HEK293 (cell line): ENCODE data around the gene RPL36.

Source experiments
- ATF2 ChIP-seq: fragments of 450-650 bp; formaldehyde crosslinking; IDR thresholded peaks from 2 replicates; pipeline ENCODE4 v1.5.1; 2016; ENCODE audit warnings: missing biosample characterization, missing genetic modification characterization, low read depth
- GFI1B ChIP-seq: fragments of 450-650 bp; formaldehyde crosslinking; IDR thresholded peaks from 2 replicates; pipeline ENCODE4 v1.5.1; 2016; ENCODE audit warnings: missing biosample characterization, missing genetic modification characterization
- HIC1 ChIP-seq: fragments of 450-650 bp; formaldehyde crosslinking; IDR thresholded peaks from 2 replicates; pipeline ENCODE4 v1.5.1; 2016; ENCODE audit warnings: missing biosample characterization, missing genetic modification characterization
- KLF9 ChIP-seq: fragments of 450-650 bp; formaldehyde crosslinking; IDR thresholded peaks from 2 replicates; pipeline ENCODE4 v1.5.1; 2016; ENCODE audit warnings: missing biosample characterization, missing genetic modification characterization, low read depth
- RBAK ChIP-seq: fragments of 450-650 bp; formaldehyde crosslinking; IDR thresholded peaks from 2 replicates; pipeline ENCODE4 v1.5.1; 2016; ENCODE audit warnings: missing biosample characterization, missing genetic modification characterization
- REPIN1 ChIP-seq: fragments of 450-650 bp; formaldehyde crosslinking; IDR thresholded peaks from 2 replicates; pipeline ENCODE4 v1.5.1; 2017; ENCODE audit warnings: missing biosample characterization, missing genetic modification characterization, low read depth
- SALL2 ChIP-seq: fragments of 450-650 bp; formaldehyde crosslinking; IDR thresholded peaks from 2 replicates; pipeline ENCODE4 v1.5.0; 2017; ENCODE audit warnings: missing biosample characterization, mild to moderate bottlenecking, missing genetic modification characterization, borderline replicate concordance
- SCRT1 ChIP-seq: fragments of 450-650 bp; formaldehyde crosslinking; IDR thresholded peaks from 2 replicates; pipeline ENCODE4 v1.5.1; 2016; ENCODE audit warnings: missing biosample characterization, missing genetic modification characterization, borderline replicate concordance
- SP7 ChIP-seq: fragments of 450-650 bp; formaldehyde crosslinking; IDR thresholded peaks from 2 replicates; pipeline ENCODE4 v1.5.1; 2016; ENCODE audit warnings: missing biosample characterization, missing genetic modification characterization
- TRIM28 ChIP-seq: IDR thresholded peaks from 2 replicates; pipeline ENCODE4 v1.6.1; 2011; ENCODE audit warnings: low read length, control low read depth, borderline replicate concordance
- ZBTB1 ChIP-seq: fragments of 450-650 bp; formaldehyde crosslinking; IDR thresholded peaks from 2 replicates; pipeline ENCODE4 v1.5.1; 2016; ENCODE audit warnings: missing biosample characterization, missing genetic modification characterization
- ZBTB11 ChIP-seq: fragments of 450-650 bp; formaldehyde crosslinking; conservative IDR thresholded peaks from 2 replicates; pipeline ENCODE4 v1.5.1; 2016; ENCODE audit warnings: low read depth, missing biosample characterization, missing genetic modification characterization
- ZBTB20 ChIP-seq: fragments of 450-650 bp; formaldehyde crosslinking; IDR thresholded peaks from 2 replicates; pipeline ENCODE4 v1.5.1; 2016; ENCODE audit warnings: missing biosample characterization, missing genetic modification characterization
- ZBTB44 ChIP-seq: fragments of 450-650 bp; IDR thresholded peaks from 2 replicates; pipeline ENCODE4 v1.5.1; 2018; ENCODE audit warnings: missing biosample characterization, mild to moderate bottlenecking, missing genetic modification characterization
- ZBTB8A ChIP-seq: fragments of 450-650 bp; formaldehyde crosslinking; IDR thresholded peaks from 2 replicates; pipeline ENCODE4 v1.5.1; 2016; ENCODE audit warnings: missing biosample characterization, missing genetic modification characterization
- ZFP41 ChIP-seq: fragments of 450-650 bp; formaldehyde crosslinking; IDR thresholded peaks from 2 replicates; pipeline ENCODE4 v1.5.1; 2016; ENCODE audit warnings: missing biosample characterization, missing genetic modification characterization, borderline replicate concordance
- ZIC2 ChIP-seq: fragments of 450-650 bp; formaldehyde crosslinking; IDR thresholded peaks from 2 replicates; pipeline ENCODE4 v1.5.1; 2016; ENCODE audit warnings: missing biosample characterization, missing genetic modification characterization
- ZNF157 ChIP-seq: fragments of 450-650 bp; formaldehyde crosslinking; IDR thresholded peaks from 2 replicates; pipeline ENCODE4 v1.5.1; 2016; ENCODE audit warnings: missing biosample characterization, missing genetic modification characterization
- ZNF24 ChIP-seq: fragments of 450-650 bp; formaldehyde crosslinking; IDR thresholded peaks from 2 replicates; pipeline ENCODE4 v1.5.1; 2016; ENCODE audit warnings: missing biosample characterization, missing genetic modification characterization
- ZNF248 ChIP-seq: fragments of 450-650 bp; formaldehyde crosslinking; IDR thresholded peaks from 2 replicates; pipeline ENCODE4 v1.5.1; 2017; ENCODE audit warnings: missing biosample characterization, missing genetic modification characterization
- ZNF416 ChIP-seq: fragments of 450-650 bp; formaldehyde crosslinking; IDR thresholded peaks from 2 replicates; pipeline ENCODE4 v1.5.1; 2016; ENCODE audit warnings: missing biosample characterization, missing genetic modification characterization
- ZNF501 ChIP-seq: fragments of 450-650 bp; formaldehyde crosslinking; IDR thresholded peaks from 2 replicates; pipeline ENCODE4 v1.5.1; 2016; ENCODE audit warnings: missing biosample characterization, missing genetic modification characterization
- ZNF621 ChIP-seq: fragments of 450-650 bp; formaldehyde crosslinking; IDR thresholded peaks from 2 replicates; pipeline ENCODE4 v1.5.1; 2017; ENCODE audit warnings: missing biosample characterization, missing genetic modification characterization
- ZNF658 ChIP-seq: fragments of 450-650 bp; formaldehyde crosslinking; IDR thresholded peaks from 2 replicates; pipeline ENCODE4; 2016; ENCODE audit warnings: missing biosample characterization, missing genetic modification characterization
- ZNF664 ChIP-seq: fragments of 450-650 bp; formaldehyde crosslinking; IDR thresholded peaks from 2 replicates; pipeline ENCODE4 v1.5.1; 2016; ENCODE audit warnings: missing biosample characterization, missing genetic modification characterization
- ZNF677 ChIP-seq: fragments of 450-650 bp; IDR thresholded peaks from 2 replicates; pipeline ENCODE4 v1.5.0; 2018; ENCODE audit warnings: missing biosample characterization, mild to moderate bottlenecking, missing genetic modification characterization, moderate library complexity
- ZNF777 ChIP-seq: fragments of 450-650 bp; formaldehyde crosslinking; IDR thresholded peaks from 2 replicates; pipeline ENCODE4 v1.5.1; 2017; ENCODE audit warnings: missing biosample characterization, missing genetic modification characterization, borderline replicate concordance
- ZSCAN4 ChIP-seq: fragments of 450-650 bp; formaldehyde crosslinking; IDR thresholded peaks from 2 replicates; pipeline ENCODE4 v1.5.1; 2017; ENCODE audit warnings: missing biosample characterization, missing genetic modification characterization
- ZSCAN5A ChIP-seq: fragments of 450-650 bp; formaldehyde crosslinking; IDR thresholded peaks from 2 replicates; pipeline ENCODE4 v1.5.1; 2016; ENCODE audit warnings: missing biosample characterization, missing genetic modification characterization

RPL36 gene

GRCh38 chr19:5718579-5719273 is 28.6 kb downstream of the RPL36 start (continued):
- TF ChIP-seq ZNF24 (tag by site-specific recombination) (peak; percentile 61; the same call in 1 of the 2 replicates), ZBTB8A (peak; percentile 14; the same call in 1 of the 2 replicates), ZIC2 (tag by site-specific recombination) (no peak), ZNF664 (tag by site-specific recombination) (no peak), ZBTB11 (tag by site-specific recombination) (no peak), SCRT1 (tag by site-specific recombination) (no peak), ZBTB20 (tag by site-specific recombination) (no peak), GFI1B (tag by site-specific recombination) (no peak), SP7 (tag by site-specific recombination) (peak; percentile 87), ZNF777 (tag by site-specific recombination) (no peak), ZBTB44 (tag by site-specific recombination) (no peak), ZNF501 (no peak), RBAK (tag by site-specific recombination) (no peak), ZNF157 (no peak), ZFP41 (no peak), ZNF621 (tag by site-specific recombination) (no peak), ZNF416 (tag by site-specific recombination) (no peak), ZBTB1 (tag by site-specific recombination) (no peak), ZSCAN5A (tag by site-specific recombination) (no peak), TRIM28 (peak; percentile 28; the same call in 1 of the 2 replicates), ZNF677 (tag by site-specific recombination) (no peak), HIC1 (no peak), ZNF248 (tag by site-specific recombination) (no peak), KLF9 (tag by site-specific recombination) (no peak), SALL2 (no peak), REPIN1 (no peak), ZNF658 (tag by site-specific recombination) (no peak), ZSCAN4 (tag by site-specific recombination) (peak; percentile 33; the same call in 1 of the 2 replicates), ATF2 (peak; percentile 93)
